Measurements from ENCODE around the gene PTCH1.

The PTCH1 gene

GRCh38 chr9:95513711-95514110, 3.1 kb downstream of the PTCH1 start:
- DNase-seq (ENCODE audit: insufficient read length, low spot score) (no peak), FAIRE-seq (no peak)

- DNase-seq (ENCODE audit: insufficient read length, low spot score) = no peak
- no peak for FAIRE-seq
These were observed 4.1 kb downstream of the PTCH1 start for GRCh38 chr9:95512709-95513095.

- FAIRE-seq (no peak), DNase-seq (ENCODE audit: insufficient read length, low spot score) (no peak)
These were observed 4.6 kb downstream of the PTCH1 start for GRCh38 chr9:95511952-95512708.

GRCh38 chr9:95511616-95511931, 5.2 kb downstream of the PTCH1 start:
- DNase-seq (ENCODE audit: insufficient read length, low spot score) = no peak
- peak; percentile 14 for FAIRE-seq

GRCh38 chr9:95510709-95511615, 5.8 kb downstream of the PTCH1 start:
- peak; percentile 68 for FAIRE-seq
- DNase-seq (ENCODE audit: insufficient read length, low spot score) = peak; percentile 82

- DNase-seq (ENCODE audit: insufficient read length, low spot score) (no peak), FAIRE-seq (no peak)
These were observed 6.7 kb downstream of the PTCH1 start for GRCh38 chr9:95509851-95510708.

- peak; percentile 91 for FAIRE-seq
- DNase-seq (ENCODE audit: insufficient read length, low spot score) = peak; percentile 63
These were observed 7.6 kb downstream of the PTCH1 start for GRCh38 chr9:95508968-95509850.

GRCh38 chr9:95508242-95508967, 8.4 kb downstream of the PTCH1 start:
- no peak for DNase-seq (ENCODE audit: insufficient read length, low spot score)
- no peak for FAIRE-seq

- peak; percentile 94 for FAIRE-seq
- no peak for DNase-seq (ENCODE audit: insufficient read length, low spot score)
These were observed 9.1 kb downstream of the PTCH1 start for GRCh38 chr9:95507464-95508241.

GRCh38 chr9:95506678-95507463, 9.9 kb downstream of the PTCH1 start:
- no peak for DNase-seq (ENCODE audit: insufficient read length, low spot score)

GRCh38 chr9:95506428-95506677, 10.4 kb downstream of the PTCH1 start:
- peak; percentile 60 for DNase-seq (ENCODE audit: insufficient read length, low spot score)

More at GRCh38 chr9:95506678-95507463, 9.9 kb downstream of the PTCH1 start:
- FAIRE-seq = peak; percentile 73

GRCh38 chr9:95505717-95506427, 10.9 kb downstream of the PTCH1 start:
- no peak for FAIRE-seq

More at GRCh38 chr9:95506428-95506677, 10.4 kb downstream of the PTCH1 start:
- FAIRE-seq = no peak

GRCh38 chr9:95505072-95505716, 11.6 kb downstream of the PTCH1 start:
- peak; percentile 52 for FAIRE-seq
- DNase-seq (ENCODE audit: insufficient read length, low spot score) = no peak

More at GRCh38 chr9:95505717-95506427, 10.9 kb downstream of the PTCH1 start:
- DNase-seq (ENCODE audit: insufficient read length, low spot score) = no peak

GRCh38 chr9:95504053-95504963, 12.5 kb downstream of the PTCH1 start:
- DNase-seq (ENCODE audit: insufficient read length, low spot score) = no peak
- no peak for FAIRE-seq

GRCh38 chr9:95503369-95503768, 13.4 kb downstream of the PTCH1 start:
- DNase-seq (ENCODE audit: insufficient read length, low spot score) (no peak), FAIRE-seq (no peak)

- FAIRE-seq = no peak
These were observed 14.5 kb downstream of the PTCH1 start for GRCh38 chr9:95502248-95502647.

More at GRCh38 chr9:95502248-95502647, 14.5 kb downstream of the PTCH1 start:
- DNase-seq (ENCODE audit: insufficient read length, low spot score) = no peak

Measured in GM19239 (cell line).